Hematopoietic multipotent progenitor cell treated with erythropoietin and hydrocortisone succinate and interleukin-3 and kit ligand, for 15 days (in vitro differentiated cells): ENCODE data around the gene TRIM62.
A peak's percentile ranks its signal among the peaks of the same experiment; 100 is the strongest.
"Not testable (repeated sequence)": the region's sequence is repeated elsewhere in the genome, so short reads cannot be mapped to it uniquely, and the experiment has no call there.

ENCODE experiments used
- DNase-seq: peaks from one replicate; pipeline ENCODE4 v3.0.0-alpha.2; 2015; ENCODE audit warnings: low spot score

Gene TRIM62

GRCh38 chr1:33158366-33158765 is 23.5 kb downstream of the TRIM62 start:
- no peak for DNase-seq

- DNase-seq, result no peak
Observed at GRCh38 chr1:33157131-33157530, 24.7 kb downstream of the TRIM62 start.

- no peak for DNase-seq
Observed at GRCh38 chr1:33155877-33156538, 25.8 kb downstream of the TRIM62 start.

GRCh38 chr1:33153650-33154049 is 28.2 kb downstream of the TRIM62 start:
- no peak for DNase-seq

GRCh38 chr1:33152685-33153432 is 29.0 kb downstream of the TRIM62 start:
- no peak for DNase-seq

- no peak for DNase-seq
Observed at GRCh38 chr1:33151116-33151515, 30.7 kb downstream of the TRIM62 start.

- DNase-seq, result no peak
Observed at GRCh38 chr1:33150522-33150921, 31.3 kb downstream of the TRIM62 start.

GRCh38 chr1:33149453-33150190 is 32.2 kb downstream of the TRIM62 start:
- DNase-seq, result no peak

- no peak for DNase-seq
Observed at GRCh38 chr1:33148615-33149014, 33.2 kb downstream of the TRIM62 start.

- DNase-seq, result no peak
Observed at GRCh38 chr1:33147997-33148314, 33.9 kb downstream of the TRIM62 start.

- DNase-seq, result no peak
Observed at GRCh38 chr1:33147275-33147996, 34.4 kb downstream of the TRIM62 start.

GRCh38 chr1:33146003-33146402 is 35.8 kb downstream of the TRIM62 start:
- DNase-seq, result no peak

GRCh38 chr1:33143698-33144097 is 38.1 kb downstream of the TRIM62 start:
- no peak for DNase-seq

- no peak for DNase-seq
Observed at GRCh38 chr1:33143176-33143575, 38.7 kb downstream of the TRIM62 start.

GRCh38 chr1:33142483-33143064 is 39.3 kb downstream of the TRIM62 start:
- DNase-seq, result no peak

GRCh38 chr1:33141781-33142180 is 40.1 kb downstream of the TRIM62 start:
- no peak for DNase-seq

- DNase-seq, result no peak
Observed at GRCh38 chr1:33141216-33141615, 40.6 kb downstream of the TRIM62 start.

- DNase-seq, result no peak
Observed at GRCh38 chr1:33140153-33141149, 41.4 kb downstream of the TRIM62 start.

- peak; percentile 12 for DNase-seq
Observed at GRCh38 chr1:33137800-33138199, 44.0 kb downstream of the TRIM62 start.

- DNase-seq, result not testable (repeated sequence)
Observed at GRCh38 chr1:33136041-33136440, 45.8 kb downstream of the TRIM62 start.
